Endodermal cell (in vitro differentiated cells): ENCODE results near the gene CUX1. TPM values are rescaled to one million over a fixed set of nuclear protein-coding genes. Genes with fewer than 3 reads are reported as not detected.
A peak's percentile ranks its signal among the peaks of the same experiment; 100 is the strongest.

Experiments used
- DNase-seq: peaks from one replicate; pipeline ENCODE4 v3.0.0-alpha.2; 2017
- H3K27ac ChIP-seq: 2 replicates; pipeline ENCODE4 v1.5.1; 2013; ENCODE audit warnings: mild to moderate bottlenecking, low read depth, low read length, moderate library complexity
- H3K27me3 ChIP-seq: 2 replicates; pipeline ENCODE4 v1.6.1; 2013; ENCODE audit warnings: mild to moderate bottlenecking, low read length, moderate library complexity; ENCODE audit not compliant: insufficient read depth, control insufficient read depth, poor library complexity, severe bottlenecking
- H3K36me3 ChIP-seq: 2 replicates; pipeline ENCODE4 v1.7.0; 2013; ENCODE audit warnings: mild to moderate bottlenecking, low read length, moderate library complexity; ENCODE audit not compliant: control insufficient read depth, insufficient read depth
- H3K4me1 ChIP-seq: one replicate; pipeline ENCODE4 v1.7.0; 2013; ENCODE audit warnings: low read length; ENCODE audit not compliant: control insufficient read depth, insufficient read depth
- H3K4me3 ChIP-seq: 2 replicates; pipeline ENCODE4 v1.5.1; 2013; ENCODE audit warnings: mild to moderate bottlenecking, low read length, moderate library complexity
- H3K9ac ChIP-seq: 2 replicates; pipeline ENCODE4 v1.6.1; 2013; ENCODE audit warnings: mild to moderate bottlenecking, low read length, moderate library complexity; ENCODE audit not compliant: poor library complexity, severe bottlenecking; ENCODE audit errors: extremely low read depth
- H3K9me3 ChIP-seq: 2 replicates; pipeline ENCODE4 v1.6.1; 2013; ENCODE audit warnings: mild to moderate bottlenecking, low read length, moderate library complexity; ENCODE audit not compliant: control insufficient read depth
- H3K27ac Mint-ChIP-seq: 2 replicates; pipeline ENCODE4 v1.8.0; 2020; ENCODE audit warnings: mixed read lengths
- H3K27me3 Mint-ChIP-seq: 2 replicates; pipeline ENCODE4 v1.8.0; 2021; ENCODE audit warnings: mild to moderate bottlenecking, mixed read lengths; ENCODE audit not compliant: insufficient read depth
- H3K36me3 Mint-ChIP-seq: 2 replicates; pipeline ENCODE4 v1.8.0; 2020; ENCODE audit warnings: low read depth, mixed read lengths
- H3K4me1 Mint-ChIP-seq: 2 replicates; pipeline ENCODE4 v1.8.0; 2020; ENCODE audit warnings: mixed read lengths
- H3K4me3 Mint-ChIP-seq: 2 replicates; pipeline ENCODE4 v1.8.0; 2020; ENCODE audit warnings: mild to moderate bottlenecking, moderate library complexity, mixed read lengths
- H3K9me3 Mint-ChIP-seq: 2 replicates; pipeline ENCODE4 v1.8.0; 2020; ENCODE audit warnings: mild to moderate bottlenecking, mixed read lengths
- WGBS, 2 experiments: methylation state at CpG; one replicate each; pipeline versions ENCODE4 v1.1.5 to v1.1.7; 2013; ENCODE audit warnings: missing lambda C conversion rate in 2 of 2, mixed read lengths in 1 of 2; ENCODE audit not compliant: insufficient coverage in 1 of 2, insufficient read length in 1 of 2; 5-methylcytosine and 5-hydroxymethylcytosine counted together
- total RNA-seq, 2 donors: library from RNA; stranded (reverse); fragmentation: NEBNext Ultra II Directional in 1 of 2; extraction: Animal tissue kit (Norgen Biotek cat#: 25700) in 1 of 2; gene quantifications; 2 replicates in 1 of 2; 3 replicates in 1 of 2; pipeline ENCODE4 v1.2.1, GENCODE V29; 2021
- TF ChIP-seq, protein P1 (sequence below): fragments of 200-600 bp; sonication (generic); conservative IDR thresholded peaks from 2 replicates; pipeline ENCODE4 v1.5.0; 2021; ENCODE audit warnings: antibody characterized with exemption, mild to moderate bottlenecking

CUX1 gene
- total RNA-seq, 2 donors from 2014 or later, result 85.1 to 108 TPM

GRCh38 chr7:102122026-102122425 is 304.6 kb downstream of the CUX1 start:
- Mint-ChIP-seq H3K27ac (peak overlapping the region; percentile 81), H3K4me1 (peaks cover 7% of the 10 kb centered on the region), H3K27me3 (no peaks in the 10 kb centered on the region), H3K36me3 (peaks cover 63% of the 10 kb centered on the region), H3K9me3 (no peaks in the 10 kb centered on the region), H3K4me3 (no peak overlapping the region)
- Histone ChIP-seq H3K9me3 (peaks cover 5% of the 10 kb centered on the region), H3K27ac (no peak overlapping the region), H3K36me3 (peaks cover 37% of the 10 kb centered on the region), H3K4me3 (no peak overlapping the region), H3K9ac (no peak overlapping the region), H3K4me1 (no peaks in the 10 kb centered on the region), H3K27me3 (no peaks in the 10 kb centered on the region)
- TF ChIP-seq, protein P1, sequence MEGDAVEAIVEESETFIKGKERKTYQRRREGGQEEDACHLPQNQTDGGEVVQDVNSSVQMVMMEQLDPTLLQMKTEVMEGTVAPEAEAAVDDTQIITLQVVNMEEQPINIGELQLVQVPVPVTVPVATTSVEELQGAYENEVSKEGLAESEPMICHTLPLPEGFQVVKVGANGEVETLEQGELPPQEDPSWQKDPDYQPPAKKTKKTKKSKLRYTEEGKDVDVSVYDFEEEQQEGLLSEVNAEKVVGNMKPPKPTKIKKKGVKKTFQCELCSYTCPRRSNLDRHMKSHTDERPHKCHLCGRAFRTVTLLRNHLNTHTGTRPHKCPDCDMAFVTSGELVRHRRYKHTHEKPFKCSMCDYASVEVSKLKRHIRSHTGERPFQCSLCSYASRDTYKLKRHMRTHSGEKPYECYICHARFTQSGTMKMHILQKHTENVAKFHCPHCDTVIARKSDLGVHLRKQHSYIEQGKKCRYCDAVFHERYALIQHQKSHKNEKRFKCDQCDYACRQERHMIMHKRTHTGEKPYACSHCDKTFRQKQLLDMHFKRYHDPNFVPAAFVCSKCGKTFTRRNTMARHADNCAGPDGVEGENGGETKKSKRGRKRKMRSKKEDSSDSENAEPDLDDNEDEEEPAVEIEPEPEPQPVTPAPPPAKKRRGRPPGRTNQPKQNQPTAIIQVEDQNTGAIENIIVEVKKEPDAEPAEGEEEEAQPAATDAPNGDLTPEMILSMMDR, result no peak
- no peak for DNase-seq
- 90 to 98% methylated on average over 2 to 3 of the region's 3 CpGs for WGBS, 2 experiments

DNA sequence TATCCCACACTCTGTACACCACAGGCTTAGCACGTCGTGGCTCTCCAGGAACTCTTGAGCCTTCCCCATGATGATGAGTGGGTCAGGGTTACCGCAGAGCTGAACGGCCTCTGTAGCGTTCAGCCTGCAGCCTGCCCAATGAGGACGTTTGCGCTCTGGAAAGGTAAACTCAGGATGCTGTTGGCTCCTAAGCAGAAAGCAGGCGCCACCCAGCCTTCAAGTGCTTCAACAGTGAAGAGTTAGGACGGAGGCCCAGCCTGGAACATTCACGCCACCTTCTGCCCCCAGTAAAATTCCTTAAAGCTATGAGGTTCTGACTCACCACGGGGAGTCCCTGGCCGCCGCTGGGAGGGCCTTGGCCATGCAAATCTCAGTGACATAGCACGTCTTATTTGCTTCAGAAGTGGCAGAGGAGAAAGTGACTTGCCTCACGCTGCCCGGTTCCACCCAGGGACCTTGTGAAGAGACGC is 307.7 kb downstream of the CUX1 start:
- TF ChIP-seq, protein P1, result no peak
- no peak overlapping the region for H3K9ac ChIP-seq

GRCh38 chr7:102128303-102128702 is 310.9 kb downstream of the CUX1 start:
- H3K9me3 Mint-ChIP-seq, result no peaks in the 10 kb centered on the region
- H3K27ac ChIP-seq, result no peak overlapping the region
- H3K36me3 ChIP-seq, result peaks cover 26% of the 10 kb centered on the region
- TF ChIP-seq, protein P1, result no peak
- H3K4me3 Mint-ChIP-seq, result no peak overlapping the region
- H3K4me1 Mint-ChIP-seq, result peaks cover 8% of the 10 kb centered on the region
- peaks cover 57% of the 10 kb centered on the region for H3K36me3 Mint-ChIP-seq
- H3K4me1 ChIP-seq, result no peaks in the 10 kb centered on the region
- WGBS, 2 experiments, result 92 to 100% methylated on average over 4 to 11 of the region's 11 CpGs
- peaks cover 5% of the 10 kb centered on the region for H3K9me3 ChIP-seq
- H3K27ac Mint-ChIP-seq, result no peak overlapping the region
- DNase-seq, result no peak
- no peaks in the 10 kb centered on the region for H3K27me3 Mint-ChIP-seq
- H3K27me3 ChIP-seq, result no peaks in the 10 kb centered on the region
- no peak overlapping the region for H3K9ac ChIP-seq
- no peak overlapping the region for H3K4me3 ChIP-seq

More for the DNA sequence above, 307.7 kb downstream of the CUX1 start:
- no peaks in the 10 kb centered on the region for H3K27me3 Mint-ChIP-seq
- peaks cover 67% of the 10 kb centered on the region for H3K36me3 Mint-ChIP-seq
- peaks cover 12% of the 10 kb centered on the region for H3K4me1 Mint-ChIP-seq
- Histone ChIP-seq H3K27ac (peak overlapping the region; percentile 38), H3K36me3 (peaks cover 39% of the 10 kb centered on the region), H3K27me3 (no peaks in the 10 kb centered on the region), H3K4me3 (no peak overlapping the region), H3K9me3 (peaks cover 5% of the 10 kb centered on the region), H3K4me1 (no peaks in the 10 kb centered on the region)
- DNase-seq, result peak; percentile 93
- peak overlapping the region; percentile 79 for H3K27ac Mint-ChIP-seq
- no peaks in the 10 kb centered on the region for H3K9me3 Mint-ChIP-seq
- no peak overlapping the region for H3K4me3 Mint-ChIP-seq
- WGBS, 2 experiments, result 64 to 69% methylated on average over 14 to 17 of the region's 17 CpGs
